ENCODE results near the gene TTLL12. TPM values are rescaled to one million over a fixed set of nuclear protein-coding genes. Genes with fewer than 3 reads are reported as not detected.

Gene TTLL12
- total and polyA plus RNA-seq, 2 of the 8 experiments (the other 6 are each of a cell fraction or from before 2014, with no cell fraction given) = 101 to 124 TPM

DNA sequence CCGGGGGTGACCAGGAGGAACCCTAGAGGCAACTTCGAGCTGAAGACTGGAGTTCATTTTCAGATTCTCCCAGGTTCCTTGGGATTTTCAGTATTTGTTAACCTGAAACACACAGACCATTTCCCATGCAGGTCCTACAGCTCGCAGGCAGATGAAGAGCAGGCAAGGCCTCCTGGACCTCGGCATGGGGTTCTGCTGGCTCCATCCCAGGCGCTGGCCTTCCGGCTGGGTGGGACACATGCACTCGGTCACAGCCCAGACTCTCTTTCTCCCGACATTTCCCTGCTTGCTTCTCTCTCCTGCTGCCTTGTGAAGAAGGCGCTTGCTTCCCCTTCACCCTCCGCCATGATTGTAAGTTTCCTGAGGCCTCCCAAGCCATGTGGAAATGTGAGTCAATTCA, 15.4 kb upstream of the TTLL12 start:
- WGBS, 2 experiments (ENCODE audit: extremely low coverage in 1 of 2, insufficient coverage in 1 of 2, insufficient read length in 1 of 2, insufficient replicate concordance in 2 of 2, low coverage in 1 of 2, low lambda C conversion rate in 2 of 2, missing lambda C conversion rate in 1 of 2) = 89% methylated on average over 10 of the region's 10 CpGs; no CpG with 5 or more reads in 1 of the 2 experiments

More for the DNA sequence above, 15.4 kb upstream of the TTLL12 start:
- Histone ChIP-seq H3K79me1 (ENCODE audit: low read depth, low read length) (no peaks in the 10 kb centered on the region), H3K9me3 (ENCODE audit: insufficient read depth in 2 of 2, low read depth in 1 of 2, low read length in 1 of 2) (no peaks in the 10 kb centered on the region), H3K79me2 (ENCODE audit: control insufficient read depth in 1 of 2, insufficient read depth in 2 of 2, low read length in 2 of 2) (no peaks in the 10 kb centered on the region), H4K91ac (replicated peaks; ENCODE audit: insufficient read length, low read length) (no peak overlapping the region), H3K23ac (ENCODE audit: insufficient read length) (no peak overlapping the region), H2AK5ac (ENCODE audit: low read depth, low read length) (no peak overlapping the region), H3K23me2 (ENCODE audit: low read depth, low read length) (peaks cover 9% of the 10 kb centered on the region; the same call in 1 of the 2 replicates), H3K4ac (replicated peaks; ENCODE audit: insufficient read length, low read depth, low read length) (no peak overlapping the region), H2BK120ac (replicated peaks; ENCODE audit: low read depth, low read length) (no peak overlapping the region), H3K4me1 (replicated peaks in 1 of 4; ENCODE audit: control insufficient read depth in 3 of 4, insufficient read depth in 4 of 4, low read length in 3 of 4) (peaks cover 2 to 11% (median 4%) of the 10 kb centered on the region in 4 experiments; a peak in 6 of 7 replicates), H3K36me3 (ENCODE audit: control insufficient read depth in 2 of 4, insufficient read depth in 4 of 4, low read length in 3 of 4) (no peaks in the 10 kb centered on the region), H3K27ac (ENCODE audit: low read depth, low read length) (no peak overlapping the region), H4K8ac (ENCODE audit: extremely low read depth, insufficient read depth, low read length) (no peak overlapping the region), H3K9ac (replicated peaks in 1 of 4; ENCODE audit: extremely low read depth in 1 of 4, low read depth in 3 of 4, low read length in 3 of 4) (no peak overlapping the region), H2BK5ac (ENCODE audit: low read depth, low read length) (no peak overlapping the region), H3K56ac (replicated peaks; ENCODE audit: insufficient read length, low read depth, low read length) (no peak overlapping the region), H3K14ac (ENCODE audit: insufficient read length) (no peak overlapping the region), H3K18ac (ENCODE audit: extremely low read depth, low read length) (no peak overlapping the region), H3K4me3 (ENCODE audit: extremely low read depth in 1 of 4, insufficient read depth in 2 of 4, low read depth in 3 of 4, low read length in 4 of 4) (no peak overlapping the region), H3K27me3 (replicated peaks in 1 of 4; ENCODE audit: control insufficient read depth in 3 of 4, extremely low read depth in 1 of 4, insufficient read depth in 3 of 4, low read length in 3 of 4) (no peaks in the 10 kb centered on the region), H2AFZ (ENCODE audit: low read length) (no peak overlapping the region), H3K4me2 (ENCODE audit: insufficient read depth in 1 of 2, low read depth in 2 of 2, low read length in 2 of 2) (no peak overlapping the region), H4K5ac (ENCODE audit: insufficient read length, low read depth, low read length) (no peak overlapping the region), H2BK15ac (ENCODE audit: low read length) (no peak overlapping the region), H2BK20ac (ENCODE audit: low read length) (no peak overlapping the region), H2BK12ac (ENCODE audit: low read depth, low read length) (no peak overlapping the region), H4K20me1 (replicated peaks in 1 of 2; ENCODE audit: control insufficient read depth in 1 of 2, insufficient read depth in 2 of 2, low read length in 2 of 2) (peaks cover 0 to 6% of the 10 kb centered on the region in 2 experiments)
- TF ChIP-seq, protein P1, sequence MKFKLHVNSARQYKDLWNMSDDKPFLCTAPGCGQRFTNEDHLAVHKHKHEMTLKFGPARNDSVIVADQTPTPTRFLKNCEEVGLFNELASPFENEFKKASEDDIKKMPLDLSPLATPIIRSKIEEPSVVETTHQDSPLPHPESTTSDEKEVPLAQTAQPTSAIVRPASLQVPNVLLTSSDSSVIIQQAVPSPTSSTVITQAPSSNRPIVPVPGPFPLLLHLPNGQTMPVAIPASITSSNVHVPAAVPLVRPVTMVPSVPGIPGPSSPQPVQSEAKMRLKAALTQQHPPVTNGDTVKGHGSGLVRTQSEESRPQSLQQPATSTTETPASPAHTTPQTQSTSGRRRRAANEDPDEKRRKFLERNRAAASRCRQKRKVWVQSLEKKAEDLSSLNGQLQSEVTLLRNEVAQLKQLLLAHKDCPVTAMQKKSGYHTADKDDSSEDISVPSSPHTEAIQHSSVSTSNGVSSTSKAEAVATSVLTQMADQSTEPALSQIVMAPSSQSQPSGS (IDR thresholded peaks at IDR 0.05; ENCODE audit: low read length) = no peak
- TF ChIP-seq RNF2 (IDR thresholded peaks at IDR 0.05; ENCODE audit: borderline replicate concordance, low read depth, low read length, missing control alignments, poor library complexity, severe bottlenecking) (no peak), TAF1 (IDR thresholded peaks at IDR 0.05; ENCODE audit: low read depth, low read length) (no peak), SRF (IDR thresholded peaks at IDR 0.05; ENCODE audit: low read depth, low read length) (no peak)
- no peak for FAIRE-seq
- CTCF ChIA-PET (ENCODE audit: partially characterized antibody) = interaction anchor here (1.3 to 6.1 kb wide), 6 partner anchors 13 to 29 kb away, joined by 3 to 42 read pairs (median 10); no protein-coding TSS in a partner anchor
- POLR2A ChIA-PET (ENCODE audit: partially characterized antibody) = interaction anchor here (1.0 to 1.1 kb wide), 2 partner anchors 10 to 15 kb away, joined by 3 to 4 read pairs; no protein-coding TSS in a partner anchor
- no peak for DNase-seq (ENCODE audit: low read depth in 1 of 2, low spot score in 2 of 2)
